GM19025 (cell line): ENCODE results near the gene SETD1A.

Source experiments
- ATAC-seq: cut with Tn5 transposase; IDR thresholded peaks from one replicate; pipeline ENCODE4 v1.9.1; 2021; ENCODE audit warnings: mild to moderate bottlenecking, low read depth, moderate library complexity; ENCODE audit not compliant: unreplicated experiment

SETD1A gene

GRCh38 chr16:30957456-30958174, at the start of gene SETD1A:
Gene SETD1A, plus strand, starts transcription at chr16:30957754. Its CDS starts 978 bp downstream, at chr16:30958732.
- peak; percentile 66 for ATAC-seq

DNA sequence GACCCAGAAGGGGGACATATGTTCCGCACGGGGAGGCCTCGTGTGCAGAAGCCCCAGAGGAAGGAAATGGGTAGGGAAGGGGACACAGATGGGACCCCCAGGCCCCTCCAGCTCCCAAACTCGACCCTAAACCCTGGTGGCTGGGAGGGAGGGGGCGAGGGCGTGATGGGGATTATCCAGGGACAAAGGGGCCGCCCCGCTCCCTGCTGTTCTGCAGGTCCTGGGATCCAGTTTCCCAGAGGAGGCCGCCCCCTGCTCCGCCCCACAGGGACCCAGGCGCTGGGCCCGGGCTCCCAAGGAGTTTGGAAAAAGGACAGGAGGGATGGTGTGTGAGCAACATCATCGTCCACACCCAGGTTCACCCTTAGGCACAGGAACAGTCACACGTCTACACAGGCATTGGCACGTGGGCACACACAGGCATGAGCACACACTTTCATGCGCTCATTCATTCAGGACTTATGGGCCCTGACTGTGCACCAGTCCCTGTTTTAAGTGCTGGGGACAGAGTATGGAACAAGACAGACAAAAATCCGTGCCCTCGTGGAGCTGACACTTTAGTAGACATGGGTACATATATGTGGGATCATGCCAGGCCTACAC, 47.0 kb upstream of the SETD1A start:
- no peak for ATAC-seq

DNA sequence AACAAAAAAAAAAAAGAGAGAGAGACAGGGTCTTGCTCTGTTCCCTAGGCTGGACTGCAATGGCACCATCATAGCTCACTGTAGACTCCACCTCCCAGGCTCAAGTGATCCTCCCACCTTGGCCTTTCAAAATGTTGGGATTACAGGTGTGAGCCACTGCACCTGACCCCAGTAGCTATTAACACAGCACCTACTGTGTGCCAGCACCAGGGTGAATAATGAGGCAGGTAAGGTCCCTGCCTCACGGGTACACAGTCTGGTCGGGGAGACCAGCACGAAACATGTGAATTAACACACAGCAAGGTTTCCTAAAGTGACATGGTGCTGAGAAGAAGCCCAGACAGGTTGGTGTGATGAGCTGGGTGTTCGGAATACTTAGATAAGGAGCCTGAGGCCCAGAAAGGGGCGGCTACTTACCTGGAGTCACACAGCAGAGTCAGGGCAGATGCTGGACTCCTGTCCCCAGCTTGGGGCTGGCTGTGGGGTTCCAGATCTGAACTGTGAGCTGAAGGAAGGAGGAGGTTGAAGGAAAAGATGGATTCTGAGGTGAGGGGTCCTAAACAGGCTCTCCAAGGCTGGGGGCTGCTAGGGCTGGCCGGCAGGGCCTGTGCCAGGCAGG, 44.7 kb upstream of the SETD1A start:
- no peak for ATAC-seq

DNA sequence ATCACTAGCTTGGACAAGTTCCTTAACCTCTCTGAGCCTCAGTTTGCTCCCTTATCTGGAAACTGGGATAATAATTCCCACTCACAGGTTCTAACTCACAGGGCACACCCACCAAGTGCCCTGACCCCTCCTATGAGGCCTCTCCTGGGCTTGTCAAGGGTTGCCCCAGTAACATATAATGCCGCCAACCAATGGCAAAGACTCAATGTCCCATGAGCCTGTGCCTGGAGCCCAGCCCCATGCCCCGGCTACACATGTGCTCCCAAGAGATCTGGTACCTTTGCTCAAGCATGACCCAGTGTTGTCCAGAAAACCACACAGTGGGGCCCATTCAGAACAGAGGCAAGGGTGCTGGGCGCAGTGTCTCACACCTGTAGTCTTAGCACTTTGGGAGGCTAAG, 42.7 kb upstream of the SETD1A start:
- no peak for ATAC-seq

DNA sequence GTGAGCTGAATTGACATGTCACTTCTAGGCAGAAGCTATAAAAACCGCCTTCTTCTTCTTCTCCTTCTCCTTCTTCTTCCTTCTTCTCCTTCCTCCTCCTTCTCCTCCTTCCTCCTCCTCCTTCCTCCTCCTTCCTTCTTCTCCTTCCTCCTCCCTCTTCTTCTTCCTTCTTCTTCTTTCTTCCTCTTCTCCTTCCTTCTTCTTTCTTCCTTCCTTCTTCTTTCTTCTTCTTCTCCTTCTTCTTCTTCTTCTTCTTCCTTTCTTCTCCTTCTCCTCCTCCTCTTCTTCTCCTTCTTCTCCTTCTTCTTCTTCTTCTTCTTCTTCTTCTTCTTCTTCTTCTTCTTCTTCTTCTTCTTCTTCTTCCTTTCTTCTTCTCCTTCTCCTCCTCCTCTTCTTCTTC, 38.9 kb upstream of the SETD1A start:
- ATAC-seq, result no peak

- ATAC-seq, result no peak
Measured at GRCh38 chr16:30920891-30921290, 36.7 kb upstream of the SETD1A start.

DNA sequence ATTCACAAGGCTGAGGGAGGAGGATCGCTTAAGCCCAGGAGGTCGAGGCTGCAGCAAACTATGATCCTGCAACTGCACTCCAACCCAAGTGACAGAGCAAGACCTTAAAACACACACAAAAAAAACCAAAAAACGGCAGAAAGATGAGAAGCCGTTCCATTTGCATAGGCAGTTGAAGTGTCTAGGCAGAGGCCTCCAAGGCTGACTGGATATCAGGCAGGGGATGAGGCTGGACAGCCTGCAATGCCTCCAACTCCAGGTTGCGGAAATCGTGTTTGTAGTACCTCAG, 36.2 kb upstream of the SETD1A start:
- ATAC-seq, result no peak

GRCh38 chr16:30921748-30922419, 35.7 kb upstream of the SETD1A start:
- no peak for ATAC-seq

- ATAC-seq, result peak; percentile 62
Measured at GRCh38 chr16:30922420-30922959, 35.1 kb upstream of the SETD1A start.

DNA sequence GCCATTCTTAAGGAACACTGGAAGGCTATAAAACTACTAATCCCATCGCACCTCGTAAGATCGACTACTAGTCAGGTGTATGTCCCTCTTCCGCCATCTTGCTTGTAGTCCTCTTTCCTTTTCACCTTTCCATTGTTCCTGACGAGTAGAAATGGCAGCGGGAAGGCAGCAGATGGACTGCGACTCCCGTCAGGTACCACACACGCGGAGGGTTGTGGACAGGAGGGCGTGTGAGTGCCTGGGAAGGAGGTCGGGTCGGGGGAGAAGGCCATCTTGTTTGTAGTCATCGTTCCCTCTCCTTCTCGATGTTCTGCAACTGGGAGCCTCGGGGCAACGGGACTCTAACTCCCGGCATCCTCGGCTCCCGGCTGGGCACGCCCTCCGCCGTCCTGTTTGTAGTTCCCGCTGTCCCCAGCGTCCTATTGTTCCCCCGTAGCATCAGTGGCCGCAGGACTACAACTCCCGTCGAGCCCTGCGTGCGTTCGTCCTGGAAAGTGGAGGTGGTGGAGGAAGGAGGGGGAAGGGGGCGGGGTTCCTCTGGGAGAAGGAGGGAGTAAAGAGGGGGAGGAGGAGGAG, 34.5 kb upstream of the SETD1A start:
- ATAC-seq, result peak; percentile 59

DNA sequence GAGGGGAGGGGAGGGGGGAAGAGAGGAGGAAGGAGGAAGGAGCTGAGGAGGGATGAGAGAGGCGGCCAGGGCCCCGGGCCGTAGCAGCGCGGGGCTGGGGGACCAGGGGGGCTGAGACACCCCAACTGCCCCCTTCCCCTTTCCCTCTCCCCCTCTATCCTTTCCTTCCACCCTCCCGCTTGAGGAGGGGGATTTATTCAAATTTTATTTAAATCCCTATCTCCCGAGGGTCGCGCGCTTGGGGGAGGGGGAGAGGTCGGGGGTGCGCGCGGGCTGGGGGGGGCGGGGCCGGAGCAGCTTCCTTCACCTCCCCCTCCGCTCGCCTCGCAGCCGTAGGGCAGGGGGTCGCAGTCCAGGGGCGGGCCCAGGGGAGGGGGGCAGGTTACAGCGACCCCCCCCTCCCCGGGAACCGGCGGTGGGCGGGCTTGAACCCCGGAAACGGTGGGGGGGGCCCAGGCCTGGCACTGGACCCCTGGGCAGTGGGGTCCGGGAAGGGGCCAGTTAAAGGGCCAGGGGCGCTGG, 33.9 kb upstream of the SETD1A start, which contains the start of gene FBXL19:
TSS of gene FBXL19 (plus strand) at position 19 of the 522 bp plus-strand sequence. CDS start 2,183 bp downstream, outside the sequence.
- no peak for ATAC-seq

GRCh38 chr16:30924076-30924912, 33.3 kb upstream of the SETD1A start:
- no peak for ATAC-seq

GRCh38 chr16:30924913-30925631, 32.5 kb upstream of the SETD1A start:
- ATAC-seq, result no peak

DNA sequence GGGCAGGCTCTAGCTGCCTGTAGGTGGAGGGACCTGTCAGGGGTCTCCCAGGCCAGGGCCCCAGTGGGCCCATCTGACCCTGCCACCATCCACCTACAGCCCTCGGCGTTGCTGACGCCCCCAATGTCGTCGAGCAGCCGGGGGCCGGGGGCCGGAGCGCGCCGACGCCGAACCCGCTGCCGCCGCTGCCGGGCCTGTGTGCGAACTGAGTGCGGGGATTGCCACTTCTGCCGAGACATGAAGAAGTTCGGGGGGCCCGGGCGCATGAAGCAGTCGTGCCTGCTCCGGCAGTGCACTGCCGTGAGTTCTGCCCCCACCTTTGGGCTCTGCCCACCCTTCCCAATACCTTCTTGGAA, 31.9 kb upstream of the SETD1A start:
- no peak for ATAC-seq

DNA sequence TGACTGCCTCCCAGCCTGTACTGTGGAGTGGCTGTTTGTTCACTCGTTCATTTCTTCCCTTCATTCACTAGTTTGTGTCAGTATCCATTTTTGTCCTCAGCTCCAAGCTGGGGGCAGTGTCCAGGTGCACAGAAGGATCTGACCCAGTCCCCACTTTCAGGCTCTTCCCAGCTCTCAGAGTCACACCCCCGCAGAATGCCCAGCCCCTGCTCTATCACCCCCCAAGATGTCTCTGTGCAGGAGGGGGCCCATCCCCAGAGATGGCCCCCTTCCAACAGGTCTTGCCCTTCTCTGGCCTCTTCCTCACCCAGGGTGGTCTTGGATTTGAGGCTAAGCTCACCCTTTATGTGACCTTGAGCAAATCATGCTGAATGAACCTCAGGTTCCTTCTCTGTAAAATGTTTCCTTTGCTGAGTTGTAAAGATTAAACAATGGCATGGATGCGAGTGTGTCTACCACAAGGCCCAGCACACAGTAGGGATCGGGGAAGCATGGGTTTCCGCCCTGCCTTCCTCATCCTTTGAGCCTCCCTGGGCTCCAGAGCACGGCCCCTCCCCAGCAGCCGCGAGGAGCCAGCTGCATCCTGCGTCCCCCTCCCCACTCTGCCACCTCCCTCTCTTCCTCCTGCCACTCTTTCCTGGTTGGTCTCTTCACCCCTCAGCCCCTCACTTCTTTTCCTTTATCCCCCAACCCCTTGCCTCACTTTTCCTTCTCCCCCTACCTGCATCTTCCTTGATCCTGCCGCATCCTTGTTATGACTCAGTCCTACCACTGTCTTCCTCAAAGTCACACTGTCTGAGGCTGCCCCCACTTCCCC, 31.4 kb upstream of the SETD1A start:
- no peak for ATAC-seq

DNA sequence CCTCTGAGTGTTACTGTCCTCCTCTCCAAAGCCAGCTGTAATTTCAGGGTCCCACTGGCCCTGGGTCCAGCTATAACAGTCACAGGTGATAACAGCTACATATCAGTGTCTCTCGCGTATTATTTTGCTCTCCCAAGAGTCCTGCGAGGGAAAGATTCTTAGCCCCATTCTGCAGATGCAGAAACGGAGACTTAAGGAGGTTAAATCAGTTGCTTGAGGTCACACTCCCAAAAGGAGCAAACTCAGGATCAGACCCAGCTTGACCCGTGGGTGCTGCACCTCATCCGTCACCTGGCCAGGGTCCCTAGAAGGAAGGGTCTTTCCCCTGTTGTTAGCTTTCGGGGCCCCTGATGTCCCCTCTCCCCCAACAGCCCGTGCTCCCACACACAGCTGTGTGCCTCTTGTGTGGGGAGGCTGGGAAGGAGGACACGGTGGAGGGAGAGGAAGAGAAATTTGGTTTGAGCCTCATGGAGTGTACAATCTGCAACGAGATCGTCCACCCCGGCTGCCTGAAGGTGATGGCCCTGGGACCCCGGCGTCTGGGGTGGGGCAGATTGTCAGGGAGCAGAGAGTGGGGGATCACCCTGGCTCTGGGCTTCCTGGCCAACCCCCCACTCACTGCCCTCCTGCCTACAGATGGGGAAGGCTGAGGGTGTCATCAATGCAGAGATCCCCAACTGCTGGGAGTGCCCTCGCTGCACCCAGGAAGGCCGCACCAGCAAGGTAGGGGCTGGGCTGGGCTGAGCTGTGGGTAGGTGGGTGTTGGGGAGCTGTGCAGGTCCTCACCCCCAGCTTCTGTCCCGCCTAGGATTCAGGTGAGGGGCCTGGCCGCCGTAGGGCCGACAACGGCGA, 30.4 kb upstream of the SETD1A start:
- no peak for ATAC-seq

- ATAC-seq, result no peak
Measured at GRCh38 chr16:30927789-30928378, 29.7 kb upstream of the SETD1A start.
